Measurements from ENCODE around the gene HOXD13. TPM values are rescaled to one million over a fixed set of nuclear protein-coding genes. Genes with fewer than 3 reads are reported as not detected.

The HOXD13 gene
- total and polyA plus RNA-seq, 2 donors (not counting 3 experiments of a cell fraction or from before 2014, with no cell fraction given), result not detected

DNA sequence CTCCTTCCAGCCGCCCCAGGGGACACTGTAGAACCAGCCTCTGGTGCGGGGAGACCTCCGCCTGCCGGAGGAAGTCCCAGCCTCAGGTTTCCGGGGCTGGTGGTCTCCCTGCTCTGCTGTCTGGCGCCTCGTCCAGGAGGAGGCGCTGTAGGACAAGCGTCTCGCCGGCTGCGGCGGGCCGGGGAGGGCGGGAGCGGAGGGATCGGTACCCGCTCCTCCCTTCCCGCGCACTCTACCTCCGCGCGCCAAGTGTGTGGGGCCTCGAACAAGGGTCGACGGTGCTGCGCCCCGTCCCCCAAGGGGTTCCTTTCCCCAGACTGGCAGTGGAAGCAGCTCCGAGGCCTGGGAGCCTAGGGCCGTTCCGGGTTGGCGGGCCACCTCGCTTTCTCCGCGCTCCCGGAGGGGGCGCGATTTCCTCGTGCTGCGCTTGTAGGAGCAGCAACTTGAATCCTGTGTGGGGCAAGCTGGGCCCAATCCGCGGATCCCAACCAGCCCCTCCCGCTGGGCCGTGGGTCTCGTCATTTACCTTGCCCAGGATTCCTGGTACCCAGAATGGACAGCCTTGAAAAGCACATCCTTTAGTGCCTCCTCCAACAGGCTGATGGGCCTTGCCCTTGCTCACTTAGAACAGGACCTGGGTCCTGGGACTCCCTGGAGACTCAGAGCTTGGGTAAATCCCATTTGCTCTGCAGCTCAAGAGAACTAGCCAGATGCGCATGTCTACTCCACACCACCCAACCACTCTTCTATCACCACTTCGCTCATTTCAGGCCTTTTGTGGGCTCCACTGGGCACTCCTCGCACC lies 48.2 kb downstream of the HOXD13 start:
- H3K27me3 ChIP-seq (ENCODE audit: control insufficient read depth in 2 of 2, insufficient read depth in 2 of 2, low read length in 2 of 2), result no peaks in the 10 kb centered on the region
- intact Hi-C loops (cut with micrococcal nuclease) (loop anchor here (1.0 to 2.0 kb wide), 9 partner anchors 38 to 512 kb away; partner anchors contain the start of genes HOXD1 and MTX2), dilution Hi-C loops (cut with MboI; ENCODE audit: extremely low pct_ligation_motif_present, low sequenced_read_pairs) (loop anchor here (25.0 kb wide), 1 partner anchor 497 kb away; no protein-coding TSS in a partner anchor)
- H3K9me1 ChIP-seq (replicated peaks; ENCODE audit: control insufficient read depth, extremely low read depth, insufficient read depth, low read length), result no peaks in the 10 kb centered on the region
- peak; percentile 82 for DNase-seq (ENCODE audit: low read depth, low spot score)
- peaks cover 76% of the 10 kb centered on the region for H3K79me2 ChIP-seq (ENCODE audit: control insufficient read depth, insufficient read depth, low read length)
- ChIA-PET POLR2A (interaction anchor here (0.9 to 2.5 kb wide), 3 partner anchors 47 to 413 kb away, joined by 3 to 13 read pairs (median 3); no protein-coding TSS in a partner anchor), CTCF (interaction anchor here (0.6 to 9.3 kb wide), 54 partner anchors 10 to 1173 kb away, joined by 3 to 338 read pairs (median 4); partner anchors contain the start of genes HOXD1, HOXD8 and MTX2)
- H3K4me3 ChIP-seq (replicated peaks in 1 of 3; ENCODE audit: insufficient read depth in 1 of 3, low read depth in 1 of 3, low read length in 3 of 3), result peak overlapping the region; percentile 16 to 51 (median 39)
- H3K9ac ChIP-seq (replicated peaks; ENCODE audit: extremely low read depth, insufficient read depth, low read length), result peak overlapping the region; percentile 33
- no peaks in the 10 kb centered on the region for H3K9me3 ChIP-seq (replicated peaks; ENCODE audit: control insufficient read depth, insufficient read depth, low read length)
- peak; percentile 58 for TF ChIP-seq POLR2A (IDR thresholded peaks at IDR 0.05; ENCODE audit: low read depth, low read length)
- peak; percentile 75 for TF ChIP-seq POLR2AphosphoS5 (IDR thresholded peaks at IDR 0.05; ENCODE audit: insufficient read depth, low read depth, low read length)
- no peak for TF ChIP-seq JUN (IDR thresholded peaks at IDR 0.05; ENCODE audit: borderline replicate concordance, insufficient read depth, insufficient read length, low read depth)
- TF ChIP-seq, protein P1, sequence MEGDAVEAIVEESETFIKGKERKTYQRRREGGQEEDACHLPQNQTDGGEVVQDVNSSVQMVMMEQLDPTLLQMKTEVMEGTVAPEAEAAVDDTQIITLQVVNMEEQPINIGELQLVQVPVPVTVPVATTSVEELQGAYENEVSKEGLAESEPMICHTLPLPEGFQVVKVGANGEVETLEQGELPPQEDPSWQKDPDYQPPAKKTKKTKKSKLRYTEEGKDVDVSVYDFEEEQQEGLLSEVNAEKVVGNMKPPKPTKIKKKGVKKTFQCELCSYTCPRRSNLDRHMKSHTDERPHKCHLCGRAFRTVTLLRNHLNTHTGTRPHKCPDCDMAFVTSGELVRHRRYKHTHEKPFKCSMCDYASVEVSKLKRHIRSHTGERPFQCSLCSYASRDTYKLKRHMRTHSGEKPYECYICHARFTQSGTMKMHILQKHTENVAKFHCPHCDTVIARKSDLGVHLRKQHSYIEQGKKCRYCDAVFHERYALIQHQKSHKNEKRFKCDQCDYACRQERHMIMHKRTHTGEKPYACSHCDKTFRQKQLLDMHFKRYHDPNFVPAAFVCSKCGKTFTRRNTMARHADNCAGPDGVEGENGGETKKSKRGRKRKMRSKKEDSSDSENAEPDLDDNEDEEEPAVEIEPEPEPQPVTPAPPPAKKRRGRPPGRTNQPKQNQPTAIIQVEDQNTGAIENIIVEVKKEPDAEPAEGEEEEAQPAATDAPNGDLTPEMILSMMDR (IDR thresholded peaks at IDR 0.05; ENCODE audit: extremely low read depth in 1 of 2, insufficient read depth in 1 of 2, low read depth in 1 of 2, low read length in 2 of 2), result peak; percentile 80 to 83
- TF ChIP-seq, protein P2, sequence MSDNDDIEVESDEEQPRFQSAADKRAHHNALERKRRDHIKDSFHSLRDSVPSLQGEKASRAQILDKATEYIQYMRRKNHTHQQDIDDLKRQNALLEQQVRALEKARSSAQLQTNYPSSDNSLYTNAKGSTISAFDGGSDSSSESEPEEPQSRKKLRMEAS (IDR thresholded peaks at IDR 0.05; ENCODE audit: insufficient read depth, insufficient read length), result peak; percentile 23
- H3K4me1 ChIP-seq (ENCODE audit: control insufficient read depth, extremely low read depth, insufficient read depth, low read length), result peaks cover 30% of the 10 kb centered on the region
- peak overlapping the region; percentile 68 for H2AFZ ChIP-seq (ENCODE audit: low read depth, low read length)
- no TSS peak for BruUV-seq (replicated peaks)
- H4K20me1 ChIP-seq (replicated peaks; ENCODE audit: control insufficient read depth, extremely low read depth, insufficient read depth, low read length), result no peaks in the 10 kb centered on the region
- H3K36me3 ChIP-seq (ENCODE audit: control insufficient read depth in 2 of 2, extremely low read depth in 1 of 2, insufficient read depth in 2 of 2, low read length in 2 of 2), result no peaks in the 10 kb centered on the region
- FAIRE-seq, result peak; percentile 52
- peak overlapping the region; percentile 56 for H3K27ac ChIP-seq (ENCODE audit: insufficient read depth, low read depth, low read length)
- H3K4me2 ChIP-seq (ENCODE audit: insufficient read depth, low read length), result peak overlapping the region; percentile 23
